Stimulated activated naive CD8-positive, alpha-beta T cell treated with anti-CD3 and anti-CD28 coated beads, Interleukin-15, amount 100 ng/mL, for 72 hours (primary cell): Measurements from ENCODE around the gene RASSF6.
A peak's percentile ranks its signal among the peaks of the same experiment; 100 is the strongest.
"Not testable (repeated sequence)": the region's sequence is repeated elsewhere in the genome, so short reads cannot be mapped to it uniquely, and the experiment has no call there.

Source experiments
- ATAC-seq: fragments of 150-1000 bp; cut with Tn5 transposase; 2 replicates; pipeline ENCODE4 v1.10.0; 2021; ENCODE audit warnings: mild to moderate bottlenecking, moderate library complexity
- DNase-seq, 2 donors: peaks; one replicate each; pipeline ENCODE4 v3.0.0; 2021 to 2022
- H3K27ac Mint-ChIP-seq, 2 donors: one replicate each; pipeline ENCODE4 v1.8.0; 2022; ENCODE audit warnings: mild to moderate bottlenecking in 2 of 2, mixed read lengths in 2 of 2, moderate library complexity in 2 of 2
- H3K27me3 Mint-ChIP-seq: one replicate; pipeline ENCODE4 v1.8.0; 2022; ENCODE audit warnings: mixed read lengths
- H3K4me1 Mint-ChIP-seq: one replicate; pipeline ENCODE4 v1.8.0; 2022; ENCODE audit warnings: mild to moderate bottlenecking, mixed read lengths
- H3K4me3 Mint-ChIP-seq, 2 donors: one replicate each; pipeline ENCODE4 v1.8.0; 2022; ENCODE audit warnings: mild to moderate bottlenecking in 2 of 2, mixed read lengths in 2 of 2, moderate library complexity in 1 of 2
- H3K9me3 Mint-ChIP-seq, 2 donors: one replicate each; pipeline ENCODE4 v1.8.0; 2022; ENCODE audit warnings: mixed read lengths in 2 of 2

Gene RASSF6

GRCh38 chr4:73597594-73597993 is 22.6 kb downstream of the RASSF6 start:
- Mint-ChIP-seq H3K4me1 (no peaks in the 10 kb centered on the region), H3K9me3 (no peaks in the 10 kb centered on the region), H3K27me3 (no peaks in the 10 kb centered on the region), H3K4me3 (no peak overlapping the region), H3K27ac (no peak overlapping the region)
- no peak for ATAC-seq
- DNase-seq = no peak

- ATAC-seq, H3K27ac Mint-ChIP-seq, H3K4me3 Mint-ChIP-seq, H3K9me3 Mint-ChIP-seq, H3K27me3 Mint-ChIP-seq, DNase-seq, H3K4me1 Mint-ChIP-seq: not testable (repeated sequence)
These were observed 23.1 kb downstream of the RASSF6 start for GRCh38 chr4:73597183-73597582.

- Mint-ChIP-seq H3K4me3 (no peak overlapping the region), H3K27ac (no peak overlapping the region), H3K27me3 (no peaks in the 10 kb centered on the region), H3K9me3 (no peaks in the 10 kb centered on the region), H3K4me1 (no peaks in the 10 kb centered on the region)
- DNase-seq (no peak), ATAC-seq (no peak)
These were observed 24.2 kb downstream of the RASSF6 start for GRCh38 chr4:73596001-73596400.

- H3K9me3 Mint-ChIP-seq = no peaks in the 10 kb centered on the region
- H3K27ac Mint-ChIP-seq = no peak overlapping the region
- H3K4me3 Mint-ChIP-seq = no peak overlapping the region
- DNase-seq = no peak
- no peaks in the 10 kb centered on the region for H3K4me1 Mint-ChIP-seq
- no peak for ATAC-seq
- H3K27me3 Mint-ChIP-seq = no peaks in the 10 kb centered on the region
These were observed 26.5 kb downstream of the RASSF6 start for GRCh38 chr4:73593631-73594241.

GRCh38 chr4:73589887-73590801 is 30.1 kb downstream of the RASSF6 start:
- Mint-ChIP-seq H3K27me3 (no peaks in the 10 kb centered on the region), H3K4me3 (no peak overlapping the region), H3K27ac (no peak overlapping the region), H3K4me1 (no peaks in the 10 kb centered on the region), H3K9me3 (no peaks in the 10 kb centered on the region)
- ATAC-seq = no peak
- DNase-seq = no peak

GRCh38 chr4:73589261-73589847 is 30.9 kb downstream of the RASSF6 start:
- ATAC-seq = no peak
- H3K27ac Mint-ChIP-seq = no peak overlapping the region
- no peak for DNase-seq
- H3K4me3 Mint-ChIP-seq = no peak overlapping the region
- H3K9me3 Mint-ChIP-seq = no peaks in the 10 kb centered on the region
- no peaks in the 10 kb centered on the region for H3K4me1 Mint-ChIP-seq
- no peaks in the 10 kb centered on the region for H3K27me3 Mint-ChIP-seq

- Mint-ChIP-seq H3K27me3 (no peaks in the 10 kb centered on the region), H3K4me3 (no peak overlapping the region), H3K4me1 (no peaks in the 10 kb centered on the region), H3K9me3 (no peaks in the 10 kb centered on the region), H3K27ac (no peak overlapping the region)
- no peak for DNase-seq
- ATAC-seq = no peak
These were observed 31.6 kb downstream of the RASSF6 start for GRCh38 chr4:73588613-73589012.

- DNase-seq (no peak), ATAC-seq (no peak)
- Mint-ChIP-seq H3K27me3 (no peaks in the 10 kb centered on the region), H3K27ac (no peak overlapping the region), H3K4me1 (no peaks in the 10 kb centered on the region), H3K4me3 (no peak overlapping the region), H3K9me3 (no peaks in the 10 kb centered on the region)
These were observed 33.6 kb downstream of the RASSF6 start for GRCh38 chr4:73586666-73587065.

- DNase-seq (no peak), ATAC-seq (no peak)
- H3K9me3 Mint-ChIP-seq = no peaks in the 10 kb centered on the region
- no peaks in the 10 kb centered on the region for H3K27me3 Mint-ChIP-seq
- no peak overlapping the region for H3K4me3 Mint-ChIP-seq
- no peaks in the 10 kb centered on the region for H3K4me1 Mint-ChIP-seq
- no peak overlapping the region for H3K27ac Mint-ChIP-seq
These were observed 34.2 kb downstream of the RASSF6 start for GRCh38 chr4:73586040-73586439.

GRCh38 chr4:73585345-73585744 is 34.9 kb downstream of the RASSF6 start:
- Mint-ChIP-seq H3K27ac (no peak overlapping the region), H3K9me3 (no peaks in the 10 kb centered on the region), H3K4me3 (no peak overlapping the region), H3K4me1 (no peaks in the 10 kb centered on the region), H3K27me3 (no peaks in the 10 kb centered on the region)
- DNase-seq (no peak), ATAC-seq (no peak)

- no peak overlapping the region for H3K4me3 Mint-ChIP-seq
- no peaks in the 10 kb centered on the region for H3K9me3 Mint-ChIP-seq
- H3K27ac Mint-ChIP-seq = no peak overlapping the region
- DNase-seq (no peak), ATAC-seq (no peak)
- H3K27me3 Mint-ChIP-seq = no peaks in the 10 kb centered on the region
- no peaks in the 10 kb centered on the region for H3K4me1 Mint-ChIP-seq
These were observed 36.6 kb downstream of the RASSF6 start for GRCh38 chr4:73583666-73584065.

GRCh38 chr4:73577371-73577770 is 42.9 kb downstream of the RASSF6 start:
- no peak for ATAC-seq
- peaks cover 5% of the 10 kb centered on the region for H3K4me1 Mint-ChIP-seq
- H3K27me3 Mint-ChIP-seq = no peaks in the 10 kb centered on the region
- DNase-seq = no peak
- no peaks in the 10 kb centered on the region for H3K9me3 Mint-ChIP-seq
- no peak overlapping the region for H3K27ac Mint-ChIP-seq
- H3K4me3 Mint-ChIP-seq = no peak overlapping the region

GRCh38 chr4:73576381-73576780 is 43.9 kb downstream of the RASSF6 start:
- Mint-ChIP-seq H3K4me3 (no peak overlapping the region), H3K4me1 (peaks cover 5% of the 10 kb centered on the region), H3K27ac (no peak overlapping the region), H3K9me3 (no peaks in the 10 kb centered on the region), H3K27me3 (no peaks in the 10 kb centered on the region)
- ATAC-seq (no peak), DNase-seq (no peak)

- Mint-ChIP-seq H3K4me1 (peaks cover 5% of the 10 kb centered on the region), H3K4me3 (no peak overlapping the region), H3K27ac (no peak overlapping the region), H3K9me3 (no peaks in the 10 kb centered on the region), H3K27me3 (no peaks in the 10 kb centered on the region)
- ATAC-seq = no peak
- no peak for DNase-seq
These were observed 44.6 kb downstream of the RASSF6 start for GRCh38 chr4:73575660-73576059.

- DNase-seq (peak; percentile 8 to 18), ATAC-seq (peak; percentile 28)
- Mint-ChIP-seq H3K27ac (no peak overlapping the region), H3K4me1 (peaks cover 5% of the 10 kb centered on the region), H3K4me3 (no peak overlapping the region), H3K27me3 (no peaks in the 10 kb centered on the region), H3K9me3 (no peaks in the 10 kb centered on the region)
These were observed 46.3 kb downstream of the RASSF6 start for GRCh38 chr4:73573794-73574528.

- H3K9me3 Mint-ChIP-seq, H3K27me3 Mint-ChIP-seq, DNase-seq, H3K27ac Mint-ChIP-seq, H3K4me1 Mint-ChIP-seq, H3K4me3 Mint-ChIP-seq, ATAC-seq: not testable (repeated sequence)
These were observed 69.4 kb downstream of the RASSF6 start for GRCh38 chr4:73550865-73551264.
